DOHH2 (cell line): ENCODE measurements around the gene CFAP58.

ENCODE experiments used
- EZH2phosphoT487 ChIP-seq: fragments of 200-600 bp; sonication (generic); IDR thresholded peaks from 2 replicates; pipeline ENCODE4 v1.6.1; 2017; ENCODE audit warnings: borderline replicate concordance, mild to moderate bottlenecking, antibody characterized with exemption, low read length, moderate library complexity, mixed read lengths
- TF ChIP-seq, protein P1 (sequence below): fragments of 200-600 bp; sonication (generic); IDR thresholded peaks from one replicate; pipeline ENCODE4 v1.5.1; 2014; ENCODE audit warnings: antibody characterized with exemption, mild to moderate bottlenecking, low read depth, low read length; ENCODE audit not compliant: poor library complexity, severe bottlenecking

DNA sequence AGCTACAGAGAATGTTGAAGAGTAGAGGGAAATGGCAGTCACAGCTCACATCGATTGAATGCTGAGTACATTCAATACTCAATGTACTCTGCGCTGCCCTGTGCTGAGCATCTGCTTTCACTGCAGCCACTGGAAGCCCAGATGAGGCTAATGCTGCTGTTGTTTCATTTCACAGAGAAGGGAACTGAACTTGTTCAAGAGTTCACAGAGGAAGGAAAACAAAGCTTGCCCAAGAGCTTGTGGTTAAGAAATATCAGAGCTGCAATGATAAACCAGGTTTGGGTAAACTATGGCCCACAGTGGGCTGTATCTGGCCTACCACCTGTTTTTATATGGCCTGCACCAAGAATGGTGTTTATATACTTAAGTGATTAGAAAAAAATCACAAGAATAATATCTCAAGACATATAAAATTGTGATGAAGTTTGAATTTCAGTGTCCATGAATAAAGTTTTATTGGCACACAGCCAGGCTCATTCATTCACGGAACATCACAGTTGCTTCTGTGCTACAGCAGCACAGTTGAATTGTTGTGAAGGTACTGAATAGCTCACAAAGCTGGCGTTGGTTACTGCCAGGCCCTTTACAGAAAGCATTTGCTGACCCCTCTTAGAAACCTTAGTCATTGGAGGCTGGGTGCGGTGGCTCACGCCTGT is 64.1 kb downstream of the CFAP58 start:
- TF ChIP-seq, protein P1, sequence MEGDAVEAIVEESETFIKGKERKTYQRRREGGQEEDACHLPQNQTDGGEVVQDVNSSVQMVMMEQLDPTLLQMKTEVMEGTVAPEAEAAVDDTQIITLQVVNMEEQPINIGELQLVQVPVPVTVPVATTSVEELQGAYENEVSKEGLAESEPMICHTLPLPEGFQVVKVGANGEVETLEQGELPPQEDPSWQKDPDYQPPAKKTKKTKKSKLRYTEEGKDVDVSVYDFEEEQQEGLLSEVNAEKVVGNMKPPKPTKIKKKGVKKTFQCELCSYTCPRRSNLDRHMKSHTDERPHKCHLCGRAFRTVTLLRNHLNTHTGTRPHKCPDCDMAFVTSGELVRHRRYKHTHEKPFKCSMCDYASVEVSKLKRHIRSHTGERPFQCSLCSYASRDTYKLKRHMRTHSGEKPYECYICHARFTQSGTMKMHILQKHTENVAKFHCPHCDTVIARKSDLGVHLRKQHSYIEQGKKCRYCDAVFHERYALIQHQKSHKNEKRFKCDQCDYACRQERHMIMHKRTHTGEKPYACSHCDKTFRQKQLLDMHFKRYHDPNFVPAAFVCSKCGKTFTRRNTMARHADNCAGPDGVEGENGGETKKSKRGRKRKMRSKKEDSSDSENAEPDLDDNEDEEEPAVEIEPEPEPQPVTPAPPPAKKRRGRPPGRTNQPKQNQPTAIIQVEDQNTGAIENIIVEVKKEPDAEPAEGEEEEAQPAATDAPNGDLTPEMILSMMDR = no peak
- no peak for TF ChIP-seq EZH2phosphoT487
